GM18867 (cell line): ENCODE data around the gene DPP7.
"Not testable (repeated sequence)": the region's sequence is repeated elsewhere in the genome, so short reads cannot be mapped to it uniquely, and the experiment has no call there.

Experiments
- ATAC-seq: cut with Tn5 transposase; IDR thresholded peaks from one replicate; pipeline ENCODE4 v1.9.1; 2021; ENCODE audit warnings: mild to moderate bottlenecking, moderate library complexity; ENCODE audit not compliant: unreplicated experiment

Gene DPP7

DNA sequence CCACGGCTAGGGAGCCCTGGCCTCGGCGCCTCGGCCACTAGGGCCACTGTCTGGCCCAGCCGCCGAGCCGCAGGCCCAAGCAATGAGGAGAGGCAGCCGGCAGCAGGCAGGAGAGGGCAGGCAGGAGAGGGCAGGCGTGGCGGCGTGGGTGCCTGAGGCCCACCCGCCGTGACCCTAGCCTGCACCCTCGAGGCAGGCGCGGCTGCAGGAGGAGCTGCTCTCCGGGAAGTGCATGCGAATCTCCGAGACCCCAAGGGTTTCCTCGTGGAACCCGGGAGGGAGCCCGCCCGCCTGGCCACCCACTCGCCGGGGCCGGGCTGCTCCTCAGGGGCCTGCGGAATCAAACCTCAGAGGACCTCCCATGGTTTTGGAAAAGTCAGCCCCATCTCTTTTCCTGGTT, 33.7 kb upstream of the DPP7 start:
- no peak for ATAC-seq

DNA sequence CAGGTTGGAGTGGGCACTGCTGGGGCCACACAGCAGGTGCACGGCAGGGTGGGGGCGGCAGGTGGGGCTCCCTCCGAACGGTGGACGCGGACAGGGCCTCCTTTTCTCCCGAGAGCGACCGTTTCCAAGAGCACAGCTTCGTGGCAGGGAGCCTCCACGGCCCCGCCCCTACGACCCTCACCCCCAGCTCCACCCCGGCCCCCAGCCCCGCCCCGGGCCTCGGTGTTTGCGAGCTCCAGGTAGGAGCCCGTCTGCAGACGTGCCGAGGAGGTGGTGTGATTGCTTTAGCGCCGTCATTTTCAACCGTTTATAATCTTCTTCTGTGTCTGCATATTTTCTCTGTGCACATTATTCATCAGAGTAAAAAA, 33.2 kb upstream of the DPP7 start:
- no peak for ATAC-seq

DNA sequence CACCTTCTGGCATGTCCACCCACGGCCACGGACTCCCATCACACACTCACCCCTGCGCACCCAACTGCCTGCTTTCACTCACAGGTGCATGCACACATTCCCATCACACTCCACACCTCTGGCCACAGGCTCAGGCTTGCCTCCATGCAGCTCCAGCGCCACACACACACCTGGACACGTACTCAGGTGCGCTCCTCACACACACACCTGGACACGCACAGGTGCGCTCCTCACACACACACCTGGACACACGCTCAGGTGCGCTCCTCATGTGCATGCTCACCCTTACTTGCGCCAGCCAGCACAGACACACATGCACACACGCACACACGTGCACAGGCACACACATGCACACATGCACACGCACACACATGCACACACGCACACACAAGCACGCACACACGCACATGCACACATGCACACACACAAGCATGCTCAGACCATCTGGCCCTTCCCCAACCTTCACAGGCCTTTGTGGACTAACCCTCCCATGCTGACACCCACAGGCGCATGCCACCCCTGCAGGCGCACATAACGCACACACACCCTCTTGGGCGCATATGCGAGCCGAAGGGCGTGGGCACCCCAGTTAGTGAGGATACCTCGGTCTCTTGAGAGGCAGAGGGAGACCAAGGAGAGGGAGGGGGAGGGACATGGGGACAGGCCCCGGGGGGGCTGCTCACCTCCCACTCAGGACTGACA, 32.7 kb upstream of the DPP7 start:
- ATAC-seq, result no peak

- ATAC-seq, result no peak
Observed at GRCh38 chr9:137146527-137146918, 32.0 kb upstream of the DPP7 start.

DNA sequence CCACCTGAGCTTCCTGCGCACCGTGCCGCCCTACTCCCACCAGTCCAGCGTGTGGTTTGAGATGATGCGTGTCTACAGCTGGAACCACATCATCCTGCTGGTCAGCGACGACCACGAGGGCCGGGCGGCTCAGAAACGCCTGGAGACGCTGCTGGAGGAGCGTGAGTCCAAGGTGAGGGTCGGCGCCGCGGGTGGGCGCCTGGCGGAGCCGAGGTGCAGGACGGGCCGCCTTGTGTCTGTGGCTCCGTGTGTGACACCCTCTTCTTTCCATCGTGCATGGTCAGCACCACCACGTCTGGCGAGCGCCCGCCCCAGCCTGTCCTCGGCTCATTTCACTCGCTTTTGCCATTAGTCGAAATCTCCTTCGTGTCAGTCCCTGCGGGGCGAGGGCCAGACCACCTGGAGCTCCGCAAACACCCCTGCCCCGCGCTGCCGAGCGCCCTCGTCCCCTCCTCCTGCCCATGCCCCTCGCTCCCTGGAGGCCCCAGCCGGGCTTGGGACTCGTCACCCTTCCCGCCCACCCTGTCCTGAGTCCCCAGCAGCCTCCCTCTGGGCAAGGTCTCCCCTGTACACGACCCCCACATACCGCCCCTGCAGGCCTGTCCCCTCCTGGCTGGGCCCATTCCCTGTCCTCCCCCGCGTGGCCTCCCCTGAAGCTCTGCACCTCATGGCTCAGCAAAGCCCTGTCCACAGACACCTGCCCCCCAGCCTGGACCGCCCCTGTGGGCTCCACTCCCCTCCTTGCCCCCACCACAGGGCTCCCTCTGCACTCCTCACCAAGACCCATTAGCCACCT, 31.4 kb upstream of the DPP7 start:
- no peak for ATAC-seq

DNA sequence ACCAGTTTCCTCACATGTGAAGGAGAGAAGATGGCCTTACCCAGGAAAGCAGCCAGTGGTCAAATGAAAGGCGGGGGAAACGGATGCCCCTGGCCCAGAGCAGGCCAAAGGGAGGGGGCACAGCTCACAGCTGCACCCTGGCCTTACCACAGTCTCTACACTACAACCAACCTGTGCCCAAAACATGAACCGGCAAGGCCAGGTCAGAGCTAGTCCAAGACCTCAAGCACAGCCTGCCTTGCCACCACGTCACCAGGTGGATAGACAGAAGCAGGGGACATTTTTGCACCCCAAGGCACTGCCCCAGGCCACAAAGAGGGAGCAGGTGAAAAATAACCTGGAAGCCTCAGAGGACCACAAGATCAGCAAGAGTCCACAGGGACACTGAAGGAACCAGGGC, 28.9 kb upstream of the DPP7 start:
- no peak for ATAC-seq

- ATAC-seq, result no peak
Observed at GRCh38 chr9:137141976-137142936, 27.7 kb upstream of the DPP7 start.

GRCh38 chr9:137141050-137141810, 26.7 kb upstream of the DPP7 start:
- ATAC-seq, result no peak

DNA sequence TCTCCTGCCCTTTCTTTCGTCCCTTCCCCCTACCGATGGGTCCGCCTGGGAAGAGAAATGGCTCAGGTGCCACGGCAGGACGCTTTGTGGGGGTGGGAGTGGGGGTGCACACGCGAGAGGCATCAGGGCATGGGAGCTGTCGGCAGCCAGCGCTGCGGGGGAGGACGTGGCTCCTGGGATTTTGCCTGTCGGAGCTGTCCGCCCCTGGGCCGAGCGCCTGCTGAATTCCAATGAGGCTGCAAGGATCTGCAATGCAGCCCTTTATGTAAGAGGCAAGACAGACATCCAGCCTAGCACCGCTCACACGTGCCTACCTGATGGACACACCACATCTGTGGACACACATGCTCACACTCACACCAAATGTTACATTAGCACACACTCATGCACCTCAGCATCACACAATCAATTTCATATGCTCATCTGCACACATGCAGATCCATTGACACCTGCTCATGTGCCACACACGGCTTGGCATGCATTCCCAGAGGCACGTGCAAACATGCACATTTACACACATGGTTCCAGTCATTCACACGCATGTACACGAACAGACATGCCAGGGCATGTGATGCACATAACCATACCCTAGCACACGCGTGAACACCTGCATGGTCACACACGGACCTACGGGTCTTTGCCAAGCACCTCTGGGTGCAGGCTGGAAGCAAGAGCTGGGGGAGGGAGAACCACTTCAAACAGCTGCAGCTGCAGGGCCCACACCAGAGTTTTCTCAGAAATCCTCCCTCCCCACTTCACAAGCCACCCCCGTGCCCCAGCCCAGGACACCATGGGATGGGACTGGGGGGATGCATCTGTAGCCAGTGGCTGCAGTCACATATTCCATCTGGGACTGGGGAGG, 25.8 kb upstream of the DPP7 start:
- ATAC-seq, result no peak

- ATAC-seq, result no peak
Observed at GRCh38 chr9:137139468-137140150, 25.1 kb upstream of the DPP7 start.

GRCh38 chr9:137138722-137139467, 24.4 kb upstream of the DPP7 start, which contains the start of gene GRIN1:
TSS of gene GRIN1 (plus strand) at chr9:137139154. CDS start at chr9:137139487, 333 bp downstream.
- no peak for ATAC-seq

GRCh38 chr9:137138058-137138721, 23.7 kb upstream of the DPP7 start:
- ATAC-seq, result no peak

GRCh38 chr9:137136881-137137607, 22.5 kb upstream of the DPP7 start:
- ATAC-seq, result no peak

DNA sequence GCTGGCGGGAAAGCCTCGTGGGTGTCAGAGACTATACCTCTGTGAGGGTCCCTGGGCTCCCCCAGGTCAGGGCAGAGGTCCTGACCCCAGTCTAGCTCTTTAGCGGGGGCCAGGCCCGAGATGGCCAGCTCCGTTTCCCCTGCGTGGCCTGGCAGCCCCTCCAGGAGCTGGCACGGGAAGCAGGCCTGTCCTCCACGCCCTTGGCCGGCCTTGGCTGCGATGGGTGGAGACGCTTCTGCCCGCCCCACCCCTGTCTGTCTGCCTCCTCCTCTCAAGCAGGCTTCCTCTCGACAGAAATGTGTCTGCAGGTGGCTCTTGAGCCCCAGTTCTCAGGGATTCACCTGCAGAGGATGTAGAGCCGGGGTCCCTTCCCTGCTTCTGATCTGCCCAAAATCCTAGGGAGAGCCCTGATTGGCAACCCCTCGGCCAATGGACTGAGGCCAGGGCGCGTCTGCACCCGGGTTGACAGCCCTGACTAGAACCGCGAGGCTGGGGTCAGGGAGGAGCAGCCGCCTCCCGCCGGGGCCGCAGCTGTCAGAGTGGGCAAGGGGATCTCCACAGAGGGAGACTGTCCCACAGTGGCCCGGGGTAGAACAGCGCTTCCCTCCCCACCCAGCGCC, 21.8 kb upstream of the DPP7 start:
- no peak for ATAC-seq

GRCh38 chr9:137135154-137135553, 20.6 kb upstream of the DPP7 start:
- ATAC-seq, result not testable (repeated sequence)

DNA sequence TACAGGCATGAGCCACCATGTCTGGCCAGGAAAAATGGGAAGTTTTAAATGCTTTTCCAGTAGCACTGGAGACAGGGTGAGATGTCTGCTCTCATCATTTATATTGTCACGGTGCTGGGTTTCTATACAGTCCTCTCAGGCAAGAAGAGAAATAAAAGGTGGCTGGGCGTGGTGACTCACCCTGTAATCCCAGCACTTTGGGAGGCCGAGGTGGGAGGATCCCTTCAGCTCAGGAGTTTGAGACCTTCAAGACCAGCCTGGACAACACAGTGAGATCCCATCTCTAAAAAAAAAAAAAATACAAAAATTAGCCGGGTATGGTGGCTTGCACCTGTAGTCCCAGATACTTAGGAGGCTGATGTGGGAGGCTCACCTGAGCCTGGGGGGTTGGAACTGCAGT, 19.7 kb upstream of the DPP7 start:
- no peak for ATAC-seq
